Pancreas (tissue), 10 donors: ENCODE results near the gene CPT1C. TPM values are rescaled to one million over a fixed set of nuclear protein-coding genes. Genes with fewer than 3 reads are reported as not detected.

ENCODE experiments used
- ATAC-seq, 4 donors: fragments of 200-7000 bp; cut with Tn5 transposase; one replicate each; pipeline versions ENCODE4 v1.8.0 to v1.9.1; 2020; ENCODE audit warnings: mild to moderate bottlenecking in 4 of 4, moderate library complexity in 4 of 4
- DNase-seq, 6 donors: peaks; one replicate each; pipeline ENCODE4 v3.0.0-alpha.2; 2020
- FAIRE-seq: peaks from 2 replicates; lab custom pipeline; 2012; peaks lifted over from hg19 to GRCh38; lab: Jason Lieb, UNC
- H3K27ac ChIP-seq, 4 donors: fragments of 200-600 bp; sonication (generic); 1 replicate in 3 of 4; 2 replicates in 1 of 4; pipeline versions ENCODE4 v1.5.0 to v1.8.0; 2020
- H3K27me3 ChIP-seq, 4 donors: fragments of 200-600 bp; one replicate each; pipeline ENCODE4 v1.8.0; 2021
- H3K36me3 ChIP-seq, 3 donors: fragments of 200-600 bp; sonication (generic) in 1 of 3; one replicate each; pipeline versions ENCODE4 v1.5.0 to v1.8.0; 2020 to 2021
- H3K4me1 ChIP-seq, 3 donors: fragments of 200-600 bp; one replicate each; pipeline ENCODE4 v1.8.0; 2021
- H3K4me3 ChIP-seq, 4 donors: fragments of 200-600 bp; sonication (generic) in 2 of 4; one replicate each; pipeline versions ENCODE4 v1.5.0 to v1.8.0; 2020 to 2021
- H3K9me3 ChIP-seq, 4 donors: fragments of 200-600 bp; one replicate each; pipeline ENCODE4 v1.8.0; 2021
- WGBS, 2 donors: extraction: QIAGEN DNeasy Blood & Tissue Kit; methylation state at CpG; one replicate each; pipeline ENCODE4 v1.1.7; 2013; 5-methylcytosine and 5-hydroxymethylcytosine counted together
- intact Hi-C, 3 donors: fragments of 100-400 bp; cut with DNase I; formaldehyde crosslinking; loops; one replicate each; pipeline versions ENCODE4 v1.11.1 to v1.14.2; 2022
- microRNA-seq, 2 donors: library from miRNA; unstranded; fragments of <30 nt; microRNA quantifications; one replicate each; pipeline versions ENCODE4 to v1.1.0, GENCODE V29; 2019 to 2020
- polyA plus RNA-seq, 2 donors: library from polyadenylated mRNA; stranded (reverse); fragments of 200-250 nt; gene quantifications; one replicate each; pipeline ENCODE4 v1.2.3, GENCODE V29; 2013
- total RNA-seq, 6 donors: library from RNA; stranded (reverse); fragmentation: NEBNext Ultra II Directional in 4 of 6; extraction: Animal tissue kit (Norgen Biotek cat#: 25700) in 4 of 6; gene quantifications; one replicate each; pipeline versions ENCODE4 v1.2.1 to v1.2.4, GENCODE V29; 2021 to 2023
- TF ChIP-seq, protein P1 (sequence below), 4 donors: fragments of 200-600 bp; sonication (generic) in 3 of 4; IDR thresholded peaks; one replicate each; pipeline versions ENCODE4 v1.5.0 to v1.8.0; 2021; ENCODE audit warnings: antibody characterized with exemption in 4 of 4
- donor health status: healthy with polysubstance abuse.
- donor health status: DM: no; HTN: no; CAD: no; lungs with moderate emphysema.
- donor health status: DM: no; HTN: no; CAD: no.
- donor health status: control.
- donor health status: control.
- donor health status: Bipolar disorder and iron deficiency.
- donor health status: DM: yes; HTN: yes; CAD: no.
- donor health status: DM: no; HTN: no; CAD: no.
- donor health status: DM: no; HTN: no; CAD: no.
- donor health status: DM: yes; HTN: yes; CAD: no.

Gene CPT1C
- total and polyA plus RNA-seq, 8 donors = 0.28 to 12.6 (median 3.0) TPM

DNA sequence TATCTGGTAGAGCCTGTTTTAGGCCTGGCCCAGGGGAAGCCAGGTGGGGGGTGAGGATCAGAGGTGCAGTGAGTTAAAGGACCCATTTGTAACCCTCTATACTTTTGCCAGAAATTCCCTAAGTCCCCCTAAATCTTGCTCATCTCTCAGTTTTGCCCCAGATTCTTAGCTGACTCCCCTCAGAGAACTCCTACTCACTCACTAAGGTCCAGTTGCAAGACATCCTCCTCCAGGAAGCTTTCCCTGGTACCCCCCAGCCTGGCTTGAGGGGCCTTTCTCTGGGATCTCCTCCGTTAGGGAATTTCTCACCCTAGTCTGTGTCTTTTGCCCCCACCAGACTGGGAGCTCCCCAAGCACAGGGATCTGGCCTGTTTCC, 70.3 kb downstream of the CPT1C start:
- Histone ChIP-seq H3K36me3 (no peaks in the 10 kb centered on the region), H3K27ac (no peak overlapping the region), H3K27me3 (no peaks in the 10 kb centered on the region), H3K4me3 (no peak overlapping the region), H3K4me1 (peaks cover 0 to 7% (median 0%) of the 10 kb centered on the region in 3 donors), H3K9me3 (no peaks in the 10 kb centered on the region)
- TF ChIP-seq, protein P1, sequence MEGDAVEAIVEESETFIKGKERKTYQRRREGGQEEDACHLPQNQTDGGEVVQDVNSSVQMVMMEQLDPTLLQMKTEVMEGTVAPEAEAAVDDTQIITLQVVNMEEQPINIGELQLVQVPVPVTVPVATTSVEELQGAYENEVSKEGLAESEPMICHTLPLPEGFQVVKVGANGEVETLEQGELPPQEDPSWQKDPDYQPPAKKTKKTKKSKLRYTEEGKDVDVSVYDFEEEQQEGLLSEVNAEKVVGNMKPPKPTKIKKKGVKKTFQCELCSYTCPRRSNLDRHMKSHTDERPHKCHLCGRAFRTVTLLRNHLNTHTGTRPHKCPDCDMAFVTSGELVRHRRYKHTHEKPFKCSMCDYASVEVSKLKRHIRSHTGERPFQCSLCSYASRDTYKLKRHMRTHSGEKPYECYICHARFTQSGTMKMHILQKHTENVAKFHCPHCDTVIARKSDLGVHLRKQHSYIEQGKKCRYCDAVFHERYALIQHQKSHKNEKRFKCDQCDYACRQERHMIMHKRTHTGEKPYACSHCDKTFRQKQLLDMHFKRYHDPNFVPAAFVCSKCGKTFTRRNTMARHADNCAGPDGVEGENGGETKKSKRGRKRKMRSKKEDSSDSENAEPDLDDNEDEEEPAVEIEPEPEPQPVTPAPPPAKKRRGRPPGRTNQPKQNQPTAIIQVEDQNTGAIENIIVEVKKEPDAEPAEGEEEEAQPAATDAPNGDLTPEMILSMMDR (IDR thresholded peaks at IDR 0.05) = no peak
- DNase-seq (no peak), FAIRE-seq (no peak), ATAC-seq (no peak)
- intact Hi-C loops = no loop called here
- WGBS, 2 donors = 57 to 95% methylated on average over 1 of the region's 1 CpG

DNA sequence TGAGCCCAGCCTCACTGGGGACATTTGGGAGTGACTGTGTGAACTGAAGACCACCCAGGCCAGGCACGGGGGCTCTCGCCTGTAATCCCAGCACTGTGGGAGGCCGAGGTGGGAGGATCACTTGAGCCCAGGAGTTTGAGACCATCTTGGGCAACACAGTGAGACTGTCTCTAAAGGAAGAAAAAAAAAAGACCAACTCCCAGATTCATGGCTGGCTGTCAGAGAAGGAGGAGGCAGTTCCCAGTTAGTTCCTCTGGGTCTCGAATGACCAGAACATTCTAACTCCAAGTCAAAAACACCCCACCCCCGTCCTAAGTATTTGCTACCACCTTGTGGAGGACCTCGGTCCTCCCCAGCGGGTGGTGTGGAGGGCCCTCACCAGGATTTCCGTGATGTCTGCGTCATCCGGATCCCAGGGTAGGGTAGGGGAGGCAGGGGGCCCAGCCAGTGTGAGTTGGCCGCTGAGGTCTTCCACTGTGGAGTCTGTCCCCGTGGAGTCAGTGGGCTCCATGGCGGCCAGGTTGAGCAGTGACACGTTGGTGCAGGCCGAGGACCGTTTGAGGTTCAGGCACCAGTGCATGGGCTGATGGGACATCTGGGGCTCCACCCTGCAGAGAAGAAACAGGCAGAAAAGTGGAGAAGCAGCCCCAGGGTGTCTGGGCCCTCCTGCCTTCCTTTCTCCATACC, 70.9 kb downstream of the CPT1C start:
- intact Hi-C loops = no loop called here
- DNase-seq (no peak), FAIRE-seq (no peak), ATAC-seq (no peak)
- Histone ChIP-seq H3K27me3 (no peaks in the 10 kb centered on the region), H3K9me3 (no peaks in the 10 kb centered on the region), H3K27ac (no peak overlapping the region), H3K4me3 (no peak overlapping the region), H3K4me1 (peaks cover 0 to 7% (median 0%) of the 10 kb centered on the region in 3 donors), H3K36me3 (no peaks in the 10 kb centered on the region)
- TF ChIP-seq, protein P1 (IDR thresholded peaks at IDR 0.05) = no peak
- WGBS, 2 donors = 66 to 71% methylated on average over 16 of the region's 16 CpGs

- H3K4me1 ChIP-seq = peaks cover 0 to 15% (median 0%) of the 10 kb centered on the region in 3 donors
- intact Hi-C loops = no loop called here
- H3K27ac ChIP-seq = no peak within 1 kb of the TSS
- FAIRE-seq (no peak), DNase-seq (no peak), ATAC-seq (no peak)
- H3K27me3 ChIP-seq = no peaks in the 10 kb centered on the region
- no peaks in the 10 kb centered on the region for H3K9me3 ChIP-seq
- 72 to 73% methylated on average over 6 of the region's 6 CpGs for WGBS, 2 donors
- H3K4me3 ChIP-seq = no peak within 1 kb of the TSS
- no peaks in the 10 kb centered on the region for H3K36me3 ChIP-seq
- TF ChIP-seq, protein P1 (IDR thresholded peaks at IDR 0.05) = no peak
Measured at GRCh38 chr19:49763230-49763629, 72.3 kb downstream of the CPT1C start, which contains the start of gene TSKS. TSS of gene TSKS (minus strand) at chr19:49763306. CDS start at chr19:49763247, 59 bp downstream.

Small RNAs within 50 kb of the gene (microRNA-seq; reads per million reads assigned to microRNA genes)
- 0 reads per million in 2 donors for gene MIR5088

Other genes starting within 250 kb of the CPT1C start
- gene SLC17A7, start 249.6 kb upstream of the CPT1C start, total RNA-seq = under 1 TPM in 5 of 6 donors, not detected in 1; 0.13 to 0.53 (median 0.40) TPM
- under 1 TPM; 0.30 to 0.31 TPM for gene SLC17A7, start 249.6 kb upstream of the CPT1C start, polyA plus RNA-seq
- 10 to 100 TPM; 34.2 to 49.1 (median 37.2) TPM for gene PIH1D1, start 239.3 kb upstream of the CPT1C start, total RNA-seq
- 100 to 1,000 TPM in 1 of 2 donors, 10 to 100 TPM in 1; 82.5 to 110 TPM for gene PIH1D1, start 239.3 kb upstream of the CPT1C start, polyA plus RNA-seq
- 10 to 100 TPM; 16.1 to 22.9 (median 19.8) TPM for gene ALDH16A1, start 237.9 kb upstream of the CPT1C start, total RNA-seq
- gene ALDH16A1, start 237.9 kb upstream of the CPT1C start, polyA plus RNA-seq = 10 to 100 TPM; 72.4 to 89.3 TPM
- gene FLT3LG, start 216.9 kb upstream of the CPT1C start, total RNA-seq = 1 to 10 TPM in 5 of 6 donors, under 1 TPM in 1; 0.79 to 3.7 (median 1.8) TPM
- gene FLT3LG, start 216.9 kb upstream of the CPT1C start, polyA plus RNA-seq = 1 to 10 TPM; 7.1 to 8.4 TPM
- gene RPL13A, start 203.5 kb upstream of the CPT1C start, total RNA-seq = 1,000 to 10,000 TPM; 1,459 to 2,866 (median 2,217) TPM
- gene RPL13A, start 203.5 kb upstream of the CPT1C start, polyA plus RNA-seq = 1,000 to 10,000 TPM; 1,585 to 1,842 TPM
- 1,000 to 10,000 TPM in 4 of 6 donors, 100 to 1,000 TPM in 2; 765 to 1,427 (median 1,126) TPM for gene RPS11, start 194.7 kb upstream of the CPT1C start, total RNA-seq
- 1,000 to 10,000 TPM; 2,346 to 2,426 TPM for gene RPS11, start 194.7 kb upstream of the CPT1C start, polyA plus RNA-seq
- gene FCGRT, start 178.5 kb upstream of the CPT1C start, total RNA-seq = 100 to 1,000 TPM in 1 of 6 donors, 10 to 100 TPM in 5; 48.4 to 105 (median 66.3) TPM
- 10 to 100 TPM; 74.5 to 87.8 TPM for gene FCGRT, start 178.5 kb upstream of the CPT1C start, polyA plus RNA-seq
- 10 to 100 TPM in 1 of 6 donors, 1 to 10 TPM in 5; 1.6 to 16.5 (median 4.8) TPM for gene RCN3, start 163.1 kb upstream of the CPT1C start, total RNA-seq
- gene RCN3, start 163.1 kb upstream of the CPT1C start, polyA plus RNA-seq = 10 to 100 TPM; 38.7 to 41.5 TPM
- gene NOSIP, start 110.6 kb upstream of the CPT1C start, total RNA-seq = 10 to 100 TPM; 40.5 to 76.3 (median 52.1) TPM
- gene NOSIP, start 110.6 kb upstream of the CPT1C start, polyA plus RNA-seq = 100 to 1,000 TPM; 120 to 148 TPM
- gene PRRG2, start 109.8 kb upstream of the CPT1C start, total RNA-seq = 1 to 10 TPM; 6.5 to 8.9 (median 8.3) TPM
- 10 to 100 TPM; 11.6 to 15.9 TPM for gene PRRG2, start 109.8 kb upstream of the CPT1C start, polyA plus RNA-seq
- gene PRR12, start 99.9 kb upstream of the CPT1C start, total RNA-seq = 10 to 100 TPM in 3 of 6 donors, 1 to 10 TPM in 3; 8.3 to 17.7 (median 9.5) TPM
- 10 to 100 TPM; 14.0 to 18.9 TPM for gene PRR12, start 99.9 kb upstream of the CPT1C start, polyA plus RNA-seq
- gene RRAS, start 51.0 kb upstream of the CPT1C start, total RNA-seq = 10 to 100 TPM in 2 of 6 donors, 1 to 10 TPM in 4; 5.5 to 24.4 (median 7.5) TPM
- gene RRAS, start 51.0 kb upstream of the CPT1C start, polyA plus RNA-seq = 10 to 100 TPM; 27.2 to 42.9 TPM
- gene SCAF1, start 48.9 kb upstream of the CPT1C start, total RNA-seq = 10 to 100 TPM; 17.3 to 34.8 (median 28.3) TPM
- gene SCAF1, start 48.9 kb upstream of the CPT1C start, polyA plus RNA-seq = 10 to 100 TPM; 17.8 to 30.4 TPM
- gene IRF3, start 25.3 kb upstream of the CPT1C start, total RNA-seq = 10 to 100 TPM; 34.4 to 66.0 (median 44.7) TPM
- gene IRF3, start 25.3 kb upstream of the CPT1C start, polyA plus RNA-seq = 100 to 1,000 TPM; 213 to 289 TPM
- gene BCL2L12, start 25.2 kb upstream of the CPT1C start, total RNA-seq = 10 to 100 TPM in 2 of 6 donors, 1 to 10 TPM in 4; 6.0 to 12.0 (median 9.6) TPM
- gene BCL2L12, start 25.2 kb upstream of the CPT1C start, polyA plus RNA-seq = 10 to 100 TPM; 16.2 to 16.5 TPM
- 10 to 100 TPM; 27.2 to 61.1 (median 43.3) TPM for gene PRMT1, start 13.8 kb upstream of the CPT1C start, total RNA-seq
- 10 to 100 TPM; 95.3 to 98.7 TPM for gene PRMT1, start 13.8 kb upstream of the CPT1C start, polyA plus RNA-seq
- under 1 TPM; 0.28 to 1.00 (median 0.58) TPM for gene ADM5, start 1.5 kb upstream of the CPT1C start, total RNA-seq
- gene ADM5, start 1.5 kb upstream of the CPT1C start, polyA plus RNA-seq = 1 to 10 TPM; 2.4 to 2.5 TPM
- under 1 TPM in 3 of 6 donors, not detected in 3; 0.08 to 0.34 (median 0.09) TPM for gene TSKS, start 72.2 kb downstream of the CPT1C start, total RNA-seq
- under 1 TPM; 0.35 to 0.76 TPM for gene TSKS, start 72.2 kb downstream of the CPT1C start, polyA plus RNA-seq
- 10 to 100 TPM; 29.3 to 42.8 (median 34.2) TPM for gene AP2A1, start 75.9 kb downstream of the CPT1C start, total RNA-seq
- 10 to 100 TPM; 27.1 to 29.0 TPM for gene AP2A1, start 75.9 kb downstream of the CPT1C start, polyA plus RNA-seq
- gene FUZ, start 122.2 kb downstream of the CPT1C start, total RNA-seq = 10 to 100 TPM in 3 of 6 donors, 1 to 10 TPM in 3; 8.8 to 22.3 (median 12.1) TPM
- gene FUZ, start 122.2 kb downstream of the CPT1C start, polyA plus RNA-seq = 10 to 100 TPM; 24.3 to 30.3 TPM
- 10 to 100 TPM; 19.4 to 34.9 (median 24.3) TPM for gene MED25, start 127.2 kb downstream of the CPT1C start, total RNA-seq
- gene MED25, start 127.2 kb downstream of the CPT1C start, polyA plus RNA-seq = 10 to 100 TPM; 56.8 to 60.0 TPM
- gene PTOV1, start 160.0 kb downstream of the CPT1C start, total RNA-seq = 100 to 1,000 TPM in 1 of 6 donors, 10 to 100 TPM in 5; 48.8 to 116 (median 72.8) TPM
- 100 to 1,000 TPM; 177 to 191 TPM for gene PTOV1, start 160.0 kb downstream of the CPT1C start, polyA plus RNA-seq
- 10 to 100 TPM; 28.7 to 52.4 (median 34.6) TPM for gene PNKP, start 176.5 kb downstream of the CPT1C start, total RNA-seq
- 100 to 1,000 TPM in 1 of 2 donors, 10 to 100 TPM in 1; 76.0 to 154 TPM for gene PNKP, start 176.5 kb downstream of the CPT1C start, polyA plus RNA-seq
- gene AKT1S1, start 186.2 kb downstream of the CPT1C start, total RNA-seq = 10 to 100 TPM; 13.8 to 22.1 (median 16.2) TPM
- gene AKT1S1, start 186.2 kb downstream of the CPT1C start, polyA plus RNA-seq = 10 to 100 TPM; 22.7 to 31.1 TPM
- gene TBC1D17, start 186.6 kb downstream of the CPT1C start, total RNA-seq = 10 to 100 TPM; 21.0 to 34.3 (median 29.9) TPM
- gene TBC1D17, start 186.6 kb downstream of the CPT1C start, polyA plus RNA-seq = 10 to 100 TPM; 74.0 to 99.3 TPM
- gene IL4I1, start 205.8 kb downstream of the CPT1C start, total RNA-seq = 1 to 10 TPM in 2 of 6 donors, under 1 TPM in 4; 0.23 to 4.0 (median 0.63) TPM
- gene IL4I1, start 205.8 kb downstream of the CPT1C start, polyA plus RNA-seq = 1 to 10 TPM in 1 of 2 donors, under 1 TPM in 1; 0.45 to 1.1 TPM
- 10 to 100 TPM in 3 of 6 donors, 1 to 10 TPM in 3; 8.2 to 16.6 (median 11.2) TPM for gene ATF5, start 238.1 kb downstream of the CPT1C start, total RNA-seq
- gene ATF5, start 238.1 kb downstream of the CPT1C start, polyA plus RNA-seq = 10 to 100 TPM; 16.0 to 25.7 TPM
- 10 to 100 TPM; 11.4 to 26.4 (median 15.0) TPM for gene NUP62, start 238.4 kb downstream of the CPT1C start, total RNA-seq
- 10 to 100 TPM; 19.6 to 20.7 TPM for gene NUP62, start 238.4 kb downstream of the CPT1C start, polyA plus RNA-seq